Testis (tissue), 2 donors: ENCODE data around the gene KCNH2.
"Not testable (repeated sequence)": the region's sequence is repeated elsewhere in the genome, so short reads cannot be mapped to it uniquely, and the experiment has no call there.

Source experiments
- CTCF ChIP-seq, 3 experiments: fragments of 450-650 bp in 2 of 3; fragments of 200-600 bp in 1 of 3; sonication (generic) in 1 of 3; IDR thresholded peaks; one replicate each; pipeline ENCODE4 v1.5.1; 2016 to 2019; ENCODE audit warnings: antibody characterized with exemption in 3 of 3, mild to moderate bottlenecking in 2 of 3, moderate library complexity in 1 of 3
- POLR2A ChIP-seq: fragments of 450-650 bp; IDR thresholded peaks from one replicate; pipeline ENCODE4 v1.6.1; 2017; ENCODE audit warnings: antibody characterized with exemption, mild to moderate bottlenecking, moderate library complexity

DNA sequence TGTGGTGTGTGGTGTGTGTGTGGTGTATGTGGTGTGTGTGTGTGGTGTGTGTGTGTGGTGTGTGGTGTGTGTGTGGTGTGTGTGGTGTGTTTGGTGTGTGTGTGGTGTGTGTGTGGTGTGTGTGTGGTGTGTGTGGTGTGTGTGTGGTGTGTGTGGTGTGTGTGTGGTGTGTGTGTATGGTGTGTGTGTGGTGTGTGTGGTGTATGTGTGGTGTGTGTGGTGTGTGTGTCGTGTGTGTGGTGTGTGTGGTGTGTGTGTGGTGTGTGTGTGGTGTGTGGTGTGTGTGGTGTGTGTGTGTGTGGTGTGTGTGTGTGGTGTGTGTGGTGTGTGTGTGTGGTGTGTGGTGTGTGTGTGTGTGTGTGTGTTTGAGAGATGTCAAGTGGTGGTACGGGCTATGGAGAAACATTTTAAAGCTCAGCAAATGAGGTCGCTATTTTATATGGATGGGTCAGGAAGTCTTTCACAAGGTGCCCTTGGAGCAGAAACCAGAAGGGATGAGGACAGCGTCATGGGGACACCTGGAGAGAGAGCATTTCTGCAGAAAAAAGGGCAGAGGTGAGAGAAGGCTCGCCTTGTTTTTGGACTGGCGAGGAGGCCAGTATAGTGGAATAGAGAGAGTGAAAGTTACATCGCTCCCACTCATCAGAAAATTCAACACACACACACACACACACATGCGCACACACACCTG lies 67.7 kb downstream of the KCNH2 start:
- TF ChIP-seq CTCF (IDR thresholded peaks at IDR 0.05); POLR2A: not testable (repeated sequence)
